Ectodermal cell (in vitro differentiated cells): ENCODE measurements around the gene RPL38. TPM values are rescaled to one million over a fixed set of nuclear protein-coding genes. Genes with fewer than 3 reads are reported as not detected.
A peak's percentile ranks its signal among the peaks of the same experiment; 100 is the strongest.

Experiments used
- H3K27ac ChIP-seq: 2 replicates; pipeline ENCODE4 v1.7.0; 2013; ENCODE audit warnings: mild to moderate bottlenecking, low read depth, low read length; ENCODE audit not compliant: insufficient read depth, poor library complexity, severe bottlenecking
- H3K27me3 ChIP-seq: 2 replicates; pipeline ENCODE4 v1.7.0; 2013; ENCODE audit warnings: mild to moderate bottlenecking, low read length; ENCODE audit not compliant: insufficient read depth, control insufficient read depth, poor library complexity, severe bottlenecking
- H3K36me3 ChIP-seq: one replicate; pipeline ENCODE4 v1.7.0; 2013; ENCODE audit warnings: low read length; ENCODE audit not compliant: control insufficient read depth, insufficient read depth
- H3K4me1 ChIP-seq: one replicate; pipeline ENCODE4 v1.7.0; 2013; ENCODE audit warnings: low read length; ENCODE audit not compliant: control insufficient read depth, insufficient read depth
- H3K4me3 ChIP-seq: 2 replicates; pipeline ENCODE4 v1.7.0; 2013; ENCODE audit warnings: low read depth, low read length, control low read depth; ENCODE audit not compliant: insufficient read depth
- H3K9me3 ChIP-seq: 2 replicates; pipeline ENCODE4 v1.7.0; 2013; ENCODE audit warnings: mild to moderate bottlenecking, low read length, moderate library complexity; ENCODE audit not compliant: control insufficient read depth
- WGBS, 2 experiments: methylation state at CpG; one replicate each; pipeline ENCODE4 v1.1.7; 2013; ENCODE audit warnings: missing lambda C conversion rate in 2 of 2; 5-methylcytosine and 5-hydroxymethylcytosine counted together
- polyA plus RNA-seq, 4 experiments: library from polyadenylated mRNA; stranded (reverse); fragments of 50-300 nt; gene quantifications; one replicate each; pipeline ENCODE4 v1.2.3, GENCODE V29; 2013

The RPL38 gene
- polyA plus RNA-seq (2013, experiment 1 of 4), result 1,641 TPM
- 1,586 TPM for polyA plus RNA-seq (2013, experiment 2 of 4)
- 2,012 TPM for polyA plus RNA-seq (2013, experiment 3 of 4)
- polyA plus RNA-seq (2013, experiment 4 of 4), result 2,173 TPM

- H3K9me3 ChIP-seq, result no peaks in the 10 kb centered on the region
- peaks cover 22% of the 10 kb centered on the region for H3K27me3 ChIP-seq
- peak within 1 kb of the TSS; percentile 76 for H3K4me3 ChIP-seq
- H3K4me1 ChIP-seq, result peaks cover 12% of the 10 kb centered on the region
- peak within 1 kb of the TSS; percentile 44 for H3K27ac ChIP-seq
- peaks cover 22% of the 10 kb centered on the region for H3K36me3 ChIP-seq
- 1% methylated on average over 53 of the region's 53 CpGs for WGBS, 2 experiments
Observed at GRCh38 chr17:74203439-74204240, at the start of gene RPL38. RPL38 (plus strand) TSS chr17:74203678; CDS start chr17:74203956, 278 bp downstream.

- H3K4me3 ChIP-seq, result no peak overlapping the region
- no peak overlapping the region for H3K27ac ChIP-seq
- 93% methylated on average over 11 of the region's 11 CpGs for WGBS, 2 experiments
- no peaks in the 10 kb centered on the region for H3K36me3 ChIP-seq
- H3K9me3 ChIP-seq, result no peaks in the 10 kb centered on the region
- peaks cover 9% of the 10 kb centered on the region for H3K4me1 ChIP-seq
- H3K27me3 ChIP-seq, result no peaks in the 10 kb centered on the region
Observed at GRCh38 chr17:74153821-74154430, 49.6 kb upstream of the RPL38 start.

DNA sequence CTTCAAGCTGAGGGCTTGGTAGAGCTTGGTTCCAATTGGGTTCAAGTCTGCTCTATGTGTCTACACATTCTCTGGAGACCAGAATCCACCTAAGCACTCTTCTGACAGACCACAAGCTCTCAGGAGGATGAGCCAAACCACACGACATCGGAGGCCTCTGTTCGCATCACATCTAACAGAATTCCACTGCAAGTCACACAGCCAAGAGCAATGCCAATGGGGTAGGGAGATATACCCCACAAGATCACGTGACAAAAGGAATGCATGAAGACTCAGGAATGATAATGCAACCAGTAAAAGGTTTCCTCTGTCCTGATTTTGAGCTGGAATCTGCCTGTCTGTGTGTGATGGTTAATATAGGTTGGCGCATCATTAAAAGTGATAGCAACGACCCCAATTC, 46.6 kb upstream of the RPL38 start:
- peaks cover 4% of the 10 kb centered on the region for H3K4me1 ChIP-seq
- WGBS, 2 experiments, result 90 to 94% methylated on average over 6 of the region's 6 CpGs
- no peaks in the 10 kb centered on the region for H3K27me3 ChIP-seq

GRCh38 chr17:74157366-74157765, 46.1 kb upstream of the RPL38 start:
- H3K4me3 ChIP-seq, result no peak overlapping the region
- H3K27me3 ChIP-seq, result no peaks in the 10 kb centered on the region
- no peaks in the 10 kb centered on the region for H3K36me3 ChIP-seq
- no peak overlapping the region for H3K27ac ChIP-seq
- 92 to 93% methylated on average over 9 of the region's 9 CpGs for WGBS, 2 experiments
- no peaks in the 10 kb centered on the region for H3K9me3 ChIP-seq
- H3K4me1 ChIP-seq, result peaks cover 4% of the 10 kb centered on the region

More for the DNA sequence above, 46.6 kb upstream of the RPL38 start:
- Histone ChIP-seq H3K4me3 (no peak overlapping the region), H3K9me3 (no peaks in the 10 kb centered on the region), H3K27ac (no peak overlapping the region), H3K36me3 (no peaks in the 10 kb centered on the region)

GRCh38 chr17:74158761-74159160, 44.7 kb upstream of the RPL38 start:
- Histone ChIP-seq H3K4me3 (no peak overlapping the region), H3K36me3 (no peaks in the 10 kb centered on the region), H3K27me3 (no peaks in the 10 kb centered on the region), H3K4me1 (peaks cover 7% of the 10 kb centered on the region), H3K27ac (no peak overlapping the region), H3K9me3 (no peaks in the 10 kb centered on the region)

- 92 to 93% methylated on average over 5 of the region's 5 CpGs for WGBS, 2 experiments
- H3K4me1 ChIP-seq, result peaks cover 11% of the 10 kb centered on the region
- H3K36me3 ChIP-seq, result no peaks in the 10 kb centered on the region
- no peak overlapping the region for H3K4me3 ChIP-seq
- no peaks in the 10 kb centered on the region for H3K9me3 ChIP-seq
- H3K27me3 ChIP-seq, result no peaks in the 10 kb centered on the region
- H3K27ac ChIP-seq, result no peak overlapping the region
Observed at GRCh38 chr17:74159226-74159840, 44.1 kb upstream of the RPL38 start.

- H3K4me3 ChIP-seq, result no peak overlapping the region
- 93 to 94% methylated on average over 23 of the region's 23 CpGs for WGBS, 2 experiments
- peaks cover 11% of the 10 kb centered on the region for H3K4me1 ChIP-seq
Observed at GRCh38 chr17:74160656-74161502, 42.6 kb upstream of the RPL38 start.

DNA sequence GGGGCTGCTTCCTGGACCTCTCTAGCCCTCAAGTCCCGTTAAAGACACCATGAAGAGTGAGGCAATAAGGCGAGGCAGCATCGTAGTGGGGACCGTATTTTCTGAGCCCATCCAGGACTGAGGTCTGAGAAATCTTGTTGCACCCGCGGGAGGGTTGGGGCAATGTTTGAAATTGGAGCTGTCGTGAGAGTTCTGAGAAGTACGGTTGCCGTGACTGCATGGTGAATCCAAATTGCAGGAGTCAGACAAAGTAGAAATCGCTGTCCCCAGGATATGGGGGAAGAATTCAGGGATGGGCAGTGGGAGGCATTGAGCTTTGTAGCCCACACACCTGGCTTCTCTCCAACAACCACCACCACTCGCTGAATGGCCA, 42.0 kb upstream of the RPL38 start:
- Histone ChIP-seq H3K4me1 (peaks cover 11% of the 10 kb centered on the region), H3K4me3 (no peak overlapping the region), H3K9me3 (no peaks in the 10 kb centered on the region), H3K27me3 (no peaks in the 10 kb centered on the region), H3K36me3 (no peaks in the 10 kb centered on the region), H3K27ac (no peak overlapping the region)
- 89 to 93% methylated on average over 10 to 11 of the region's 11 CpGs for WGBS, 2 experiments

More at GRCh38 chr17:74160656-74161502, 42.6 kb upstream of the RPL38 start:
- Histone ChIP-seq H3K9me3 (no peaks in the 10 kb centered on the region), H3K27me3 (no peaks in the 10 kb centered on the region), H3K27ac (no peak overlapping the region), H3K36me3 (no peaks in the 10 kb centered on the region)

- no peak overlapping the region for H3K4me3 ChIP-seq
- 53% methylated on average over 11 of the region's 11 CpGs for WGBS, 2 experiments
- no peaks in the 10 kb centered on the region for H3K9me3 ChIP-seq
- H3K27ac ChIP-seq, result no peak overlapping the region
- no peaks in the 10 kb centered on the region for H3K36me3 ChIP-seq
- H3K4me1 ChIP-seq, result peaks cover 11% of the 10 kb centered on the region
- H3K27me3 ChIP-seq, result no peaks in the 10 kb centered on the region
Observed at GRCh38 chr17:74163271-74163821, 40.1 kb upstream of the RPL38 start.
